ENCODE measurements around the gene USF1.
"Not testable (repeated sequence)": the region's sequence is repeated elsewhere in the genome, so short reads cannot be mapped to it uniquely, and the experiment has no call there.

Gene USF1

GRCh38 chr1:161076410-161076809 lies 30.6 kb upstream of the USF1 start:
- no peak for DNase-seq

- DNase-seq, result peak; percentile 28
Measured at GRCh38 chr1:161074676-161075368, 29.0 kb upstream of the USF1 start.

GRCh38 chr1:161073474-161074121 lies 27.8 kb upstream of the USF1 start:
- DNase-seq, result no peak

GRCh38 chr1:161072751-161073449 lies 27.1 kb upstream of the USF1 start:
- DNase-seq, result no peak

GRCh38 chr1:161071886-161072371 lies 26.2 kb upstream of the USF1 start:
- DNase-seq, result peak; percentile 30

- DNase-seq, result no peak
Measured at GRCh38 chr1:161070761-161071160, 25.0 kb upstream of the USF1 start.

- no peak for DNase-seq
Measured at GRCh38 chr1:161069731-161070270, 24.0 kb upstream of the USF1 start, which contains the start of gene ARHGAP30. Gene ARHGAP30, minus strand, starts transcription at chr1:161069891. Its CDS starts 267 bp downstream, at chr1:161069624.

DNA sequence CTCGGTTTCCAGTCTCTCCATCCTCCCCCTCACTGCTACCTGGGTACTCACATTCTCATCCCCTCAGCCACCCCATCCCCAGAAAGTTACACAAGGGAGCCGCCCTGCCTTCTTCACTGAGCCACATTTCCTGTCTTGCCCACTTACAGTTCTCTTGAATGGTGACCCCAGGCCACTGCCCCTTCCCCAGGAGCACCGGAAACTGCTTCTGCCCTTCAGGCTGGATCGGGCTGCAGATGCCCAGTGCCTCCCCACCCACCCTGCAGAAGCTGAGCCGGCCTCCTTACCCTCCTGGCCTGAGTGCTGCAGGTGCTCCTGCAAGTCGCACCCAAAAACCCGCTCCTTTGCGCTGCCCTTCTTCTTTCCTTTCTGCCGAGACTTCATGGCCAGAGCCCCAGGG lies 23.5 kb upstream of the USF1 start:
- DNase-seq, result no peak

DNA sequence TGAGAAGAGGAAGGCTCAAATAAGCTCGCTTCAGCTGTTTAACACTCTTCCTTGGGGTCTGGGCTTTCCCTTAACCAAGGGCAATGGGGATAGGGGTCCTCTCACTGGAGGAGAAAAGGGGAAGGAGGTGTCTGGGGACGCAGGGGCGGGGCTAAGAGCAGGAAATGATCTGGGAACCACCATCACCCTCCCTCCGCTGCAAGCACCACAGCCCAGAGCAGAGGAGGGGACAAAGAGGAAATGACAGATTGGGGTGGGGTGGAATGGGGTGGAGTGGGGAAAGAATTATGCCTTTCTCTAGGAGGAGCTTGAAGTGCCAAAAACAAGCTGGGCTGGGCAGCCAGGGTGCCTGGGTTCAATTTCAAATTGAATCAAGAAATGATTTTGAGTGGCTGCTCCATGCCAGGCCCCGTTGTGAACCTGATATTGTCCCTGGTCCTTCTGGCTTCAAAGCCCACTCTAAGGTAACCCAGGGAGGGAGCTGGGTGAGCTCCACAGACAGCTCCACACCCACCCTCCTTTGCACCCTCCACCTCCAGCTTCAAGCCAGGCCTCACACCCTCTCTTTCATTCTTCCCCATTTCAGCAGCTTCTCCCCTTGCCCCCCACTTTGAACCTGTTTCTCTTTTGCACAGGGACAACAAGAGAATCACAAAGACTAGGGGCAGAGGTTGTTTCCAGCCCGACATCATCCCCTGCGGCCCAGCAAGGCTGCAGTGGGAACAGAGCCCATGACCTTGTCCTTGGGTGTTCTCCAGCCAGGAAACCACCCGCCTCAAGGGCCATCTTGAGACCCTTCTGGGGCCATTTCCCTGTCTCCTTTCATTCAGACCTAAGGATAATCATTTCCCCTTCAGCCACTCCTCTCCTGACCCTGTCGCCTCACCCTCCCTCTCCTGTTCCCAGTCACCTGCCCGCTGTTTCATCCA lies 22.8 kb upstream of the USF1 start:
- no peak for DNase-seq

- DNase-seq, result no peak
Measured at GRCh38 chr1:161066694-161067093, 20.9 kb upstream of the USF1 start.

- DNase-seq, result not testable (repeated sequence)
Measured at GRCh38 chr1:161065681-161066080, 19.9 kb upstream of the USF1 start.

- not testable (repeated sequence) for DNase-seq
Measured at GRCh38 chr1:161063936-161064335, 18.2 kb upstream of the USF1 start.

DNA sequence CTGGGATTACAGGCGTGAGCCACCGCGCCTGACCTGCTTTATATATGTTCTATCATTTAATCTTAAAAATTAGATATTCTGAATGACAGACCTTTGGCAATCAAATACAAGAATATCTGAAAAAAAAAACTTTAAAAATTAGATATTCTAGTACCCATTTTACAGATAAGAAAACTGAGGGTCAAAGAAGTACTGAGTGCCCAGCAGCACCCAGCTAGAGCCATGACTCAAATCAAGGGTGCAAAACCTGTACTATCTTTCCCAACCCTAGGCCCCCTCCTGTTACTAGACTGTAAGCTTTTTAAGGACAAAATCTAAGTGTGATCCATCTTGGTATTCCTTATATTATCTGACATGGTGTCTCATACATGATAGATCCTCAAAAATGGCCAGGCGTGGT lies 15.6 kb upstream of the USF1 start:
- DNase-seq, result no peak

- DNase-seq, result no peak
Measured at GRCh38 chr1:161059293-161059692, 13.5 kb upstream of the USF1 start.

DNA sequence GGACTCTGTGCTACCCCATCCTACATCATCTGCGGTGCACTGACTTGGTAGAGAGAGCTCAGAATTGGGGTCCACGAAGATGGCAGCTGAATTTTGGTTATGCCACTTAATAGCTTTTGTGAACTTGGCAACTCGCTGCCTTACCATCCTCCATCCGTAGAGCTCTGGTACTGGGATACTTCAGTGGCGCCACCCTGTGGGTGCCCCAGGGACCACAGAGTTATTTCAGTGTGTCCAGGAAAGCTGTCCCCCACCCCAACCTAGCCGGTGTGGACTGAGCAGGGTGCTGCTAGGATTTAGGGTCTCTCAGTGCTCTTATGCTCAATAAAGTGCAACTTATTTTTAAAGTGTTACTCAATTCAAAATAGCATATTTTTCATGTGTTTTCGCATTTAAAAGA lies 9.0 kb upstream of the USF1 start:
- no peak for DNase-seq

- no peak for DNase-seq
Measured at GRCh38 chr1:161054232-161054631, 8.5 kb upstream of the USF1 start.

DNA sequence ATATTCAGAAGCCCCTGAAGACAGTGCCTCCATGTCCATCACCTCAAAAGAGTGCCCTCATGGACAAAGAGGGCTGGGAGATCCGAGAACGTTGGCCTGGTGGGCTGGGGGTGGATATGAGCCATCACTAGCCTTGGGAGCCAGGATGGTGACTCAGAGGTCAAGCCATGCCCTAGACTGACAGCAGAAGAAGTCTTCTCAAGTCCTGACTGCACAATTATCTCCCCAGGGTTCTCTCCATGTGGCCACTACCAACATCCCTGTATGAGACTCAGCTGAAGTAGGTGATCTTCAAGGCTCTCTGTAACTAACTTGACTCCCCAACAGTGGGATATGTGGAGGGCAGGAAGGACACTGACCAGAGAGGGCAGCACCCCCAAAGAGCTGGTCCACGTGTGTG lies 7.1 kb upstream of the USF1 start:
- no peak for DNase-seq

- no peak for DNase-seq
Measured at GRCh38 chr1:161051219-161051618, 5.4 kb upstream of the USF1 start.

- DNase-seq, result no peak
Measured at GRCh38 chr1:161048949-161049722, 3.4 kb upstream of the USF1 start.

DNA sequence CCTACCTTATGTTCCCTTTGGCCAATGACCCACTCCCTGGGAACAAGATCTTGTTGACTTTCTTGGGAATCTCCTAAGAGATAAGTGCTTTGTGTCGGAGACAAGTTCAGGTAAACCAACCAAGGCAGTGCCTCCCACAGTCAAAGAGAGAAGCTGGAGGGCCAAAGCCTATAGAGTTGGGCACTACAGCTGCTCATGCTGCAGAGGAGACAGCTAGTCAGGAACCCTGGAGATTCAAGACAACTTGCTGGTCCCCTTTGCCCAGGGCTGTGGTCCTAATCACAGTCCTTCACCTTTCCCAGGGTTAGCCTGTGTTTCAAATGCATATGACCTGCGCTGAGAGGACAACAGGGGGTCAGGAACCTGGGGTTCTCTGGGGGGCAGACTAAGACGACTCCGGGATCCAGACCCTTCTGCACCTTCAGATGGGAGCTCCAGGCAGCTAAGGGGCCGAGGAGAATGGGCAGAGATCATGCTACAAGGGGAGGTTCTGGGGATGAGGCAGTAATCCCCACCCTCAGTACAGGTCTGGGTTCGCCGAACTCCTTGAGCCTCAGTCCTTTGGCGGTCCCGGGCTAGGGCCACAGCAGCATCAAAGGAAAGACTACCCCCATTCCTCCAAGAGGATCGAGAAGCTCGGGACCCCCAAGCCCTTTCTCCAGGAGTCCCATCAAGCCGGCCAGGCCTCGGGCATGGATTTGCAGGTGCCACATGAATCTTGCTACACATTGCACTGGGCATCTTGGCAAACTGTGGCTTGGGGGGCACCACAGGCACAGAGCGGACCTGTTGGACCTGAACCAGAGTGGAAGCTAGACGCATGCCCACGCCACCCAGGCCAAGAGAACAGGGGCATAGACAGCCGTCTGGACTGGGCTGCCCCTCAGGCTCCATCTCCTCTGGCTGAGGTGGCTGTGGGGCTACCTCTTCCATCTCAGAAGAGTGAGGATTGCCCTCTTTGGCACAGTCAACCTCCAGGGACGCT lies 2.0 kb upstream of the USF1 start:
- DNase-seq, result no peak

Data from NCI-H146 (cell line).